Glomerular endothelial cell (primary cell): Measurements from ENCODE around the gene FGF21. TPM values are rescaled to one million over a fixed set of nuclear protein-coding genes. Genes with fewer than 3 reads are reported as not detected.
A peak's percentile ranks its signal among the peaks of the same experiment; 100 is the strongest.
"Not testable (repeated sequence)": the region's sequence is repeated elsewhere in the genome, so short reads cannot be mapped to it uniquely, and the experiment has no call there.

Source experiments
- DNase-seq: peaks from one replicate; pipeline ENCODE4 v3.0.0-alpha.2; 2011; ENCODE audit warnings: low read depth, low spot score; ENCODE audit errors: extremely low read depth
- total RNA-seq: library from RNA; depleted of rRNA; stranded (reverse); fragments of >200 nt; gene quantifications from 2 replicates; pipeline ENCODE4 v1.2.3, GENCODE V29; 2015

The FGF21 gene
- not detected in 2 replicates for total RNA-seq

GRCh38 chr19:48755084-48755641, at the start of gene FGF21:
Gene FGF21 (plus strand): TSS chr19:48755524. CDS start chr19:48756237, 713 bp downstream.
- DNase-seq: no peak

GRCh38 chr19:48708471-48708870, 46.9 kb upstream of the FGF21 start:
- DNase-seq: no peak

GRCh38 chr19:48711106-48711662, 44.1 kb upstream of the FGF21 start:
- no peak for DNase-seq

- no peak for DNase-seq
Measured at GRCh38 chr19:48713041-48713863, 42.1 kb upstream of the FGF21 start.

- DNase-seq: peak; percentile 96
Measured at GRCh38 chr19:48713864-48714755, 41.2 kb upstream of the FGF21 start.

GRCh38 chr19:48714759-48715675, 40.3 kb upstream of the FGF21 start:
- no peak for DNase-seq

- DNase-seq: no peak
Measured at GRCh38 chr19:48715681-48716171, 39.6 kb upstream of the FGF21 start.

- DNase-seq: no peak
Measured at GRCh38 chr19:48716562-48717291, 38.6 kb upstream of the FGF21 start.

GRCh38 chr19:48718106-48718505, 37.2 kb upstream of the FGF21 start:
- not testable (repeated sequence) for DNase-seq

- DNase-seq: no peak
Measured at GRCh38 chr19:48718711-48719231, 36.6 kb upstream of the FGF21 start.

- DNase-seq: no peak
Measured at GRCh38 chr19:48719263-48720171, 35.8 kb upstream of the FGF21 start, which contains the start of gene MAMSTR. Gene MAMSTR (minus strand): TSS chr19:48719725. CDS start chr19:48719031, 694 bp downstream.

- no peak for DNase-seq
Measured at GRCh38 chr19:48720251-48720612, 35.1 kb upstream of the FGF21 start.

GRCh38 chr19:48720613-48721296, 34.6 kb upstream of the FGF21 start:
- DNase-seq: no peak

GRCh38 chr19:48722196-48722708, 33.1 kb upstream of the FGF21 start:
- no peak for DNase-seq

- DNase-seq: peak; percentile 100
Measured at GRCh38 chr19:48724796-48725753, 30.2 kb upstream of the FGF21 start.

GRCh38 chr19:48726556-48726955, 28.8 kb upstream of the FGF21 start:
- peak; percentile 56 for DNase-seq
